COLO829 (cell line): ENCODE data around the gene NRXN3.

Experiments used
- DNase-seq: peaks from one replicate; pipeline ENCODE4 v3.0.0; 2012; ENCODE audit warnings: low spot score

The NRXN3 gene

DNA sequence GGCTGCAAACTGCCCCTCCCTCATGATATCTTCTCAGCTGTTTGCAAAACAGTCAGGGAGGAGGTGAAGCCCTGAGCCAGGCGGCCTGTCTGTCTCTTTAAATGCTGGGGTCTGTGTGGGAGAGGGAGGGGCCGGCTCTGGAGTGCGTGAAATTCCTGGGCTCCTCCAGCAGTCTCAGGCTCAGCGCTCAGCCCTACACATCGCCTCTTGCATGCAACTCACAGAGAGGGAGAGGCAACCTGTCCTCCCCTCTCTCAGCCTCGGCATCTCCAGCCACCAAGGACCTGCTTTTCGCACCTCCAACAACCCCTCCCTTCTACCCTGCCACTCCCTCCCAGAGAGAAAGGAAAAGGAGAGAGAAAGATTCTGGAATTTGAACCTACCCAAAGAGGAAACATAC, at the start of gene NRXN3:
Gene NRXN3 (plus strand): TSS at position 171 of the 400 bp plus-strand sequence. CDS start 72,721 bp downstream, outside the sequence.
- no peak for DNase-seq

DNA sequence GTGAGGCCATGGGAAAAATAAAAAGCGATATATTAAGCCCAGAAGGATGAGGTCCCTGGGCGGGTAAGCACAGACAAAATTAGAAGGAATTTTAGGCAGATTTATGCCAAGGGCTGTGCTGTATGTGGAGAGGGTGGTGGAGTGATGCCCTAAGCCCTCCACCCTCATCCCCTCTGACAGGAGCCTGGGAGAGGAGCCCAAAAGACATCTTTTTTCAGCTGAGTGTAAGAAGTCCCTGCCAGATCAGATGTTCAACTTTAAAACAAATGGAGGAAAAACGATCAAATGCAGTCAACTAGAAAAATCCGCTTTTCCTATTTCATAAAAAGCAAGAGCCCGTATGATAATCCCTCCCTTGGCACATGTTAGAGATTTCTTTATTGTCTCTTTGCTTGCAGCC, 47.7 kb upstream of the NRXN3 start:
- no peak for DNase-seq

GRCh38 chr14:78123650-78124253, 46.4 kb upstream of the NRXN3 start:
- no peak for DNase-seq

DNA sequence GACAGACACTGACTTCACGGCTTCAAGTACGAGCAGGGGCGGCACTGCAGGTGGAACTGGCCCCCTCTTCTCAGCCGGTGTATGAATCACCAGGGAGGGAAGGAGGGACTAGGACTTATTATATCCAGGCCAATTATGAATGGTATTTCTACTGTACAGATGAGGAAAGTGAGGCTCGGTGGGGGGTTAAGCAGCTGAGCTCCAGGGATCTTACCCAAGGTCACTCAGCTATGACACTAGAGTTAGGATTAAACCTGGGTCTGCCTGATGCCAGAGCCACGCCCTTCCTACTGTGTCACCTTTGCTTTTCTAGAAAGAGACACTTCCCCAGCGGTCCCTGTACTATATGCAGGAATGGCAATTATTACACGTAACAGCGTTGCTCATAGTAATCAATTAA, 42.2 kb upstream of the NRXN3 start:
- no peak for DNase-seq

DNA sequence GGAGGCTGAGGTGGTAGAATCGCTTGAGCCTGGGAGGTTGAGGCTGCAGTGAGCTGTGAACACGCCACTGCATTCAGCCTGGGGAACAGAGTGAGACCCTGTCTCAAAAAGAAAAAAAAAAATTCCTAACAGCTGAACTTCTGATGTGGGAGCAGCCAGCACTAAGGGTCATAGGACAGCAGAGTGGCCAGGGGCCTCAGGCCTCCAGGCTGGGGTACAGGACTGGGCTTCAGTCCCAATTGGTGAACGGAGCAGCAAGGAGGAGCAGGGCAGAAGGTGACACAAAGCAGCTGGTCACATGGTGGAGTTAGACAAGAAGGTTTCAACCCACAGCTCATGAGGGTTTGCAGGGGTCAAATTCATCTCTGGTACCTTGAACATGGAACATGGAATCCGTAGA, 40.8 kb upstream of the NRXN3 start:
- no peak for DNase-seq

- no peak for DNase-seq
These were observed 39.8 kb upstream of the NRXN3 start for GRCh38 chr14:78130356-78130755.

- DNase-seq, result peak; percentile 55
These were observed 39.0 kb upstream of the NRXN3 start for GRCh38 chr14:78131201-78131600.

- DNase-seq, result no peak
These were observed 38.6 kb upstream of the NRXN3 start for GRCh38 chr14:78131616-78132015.

DNA sequence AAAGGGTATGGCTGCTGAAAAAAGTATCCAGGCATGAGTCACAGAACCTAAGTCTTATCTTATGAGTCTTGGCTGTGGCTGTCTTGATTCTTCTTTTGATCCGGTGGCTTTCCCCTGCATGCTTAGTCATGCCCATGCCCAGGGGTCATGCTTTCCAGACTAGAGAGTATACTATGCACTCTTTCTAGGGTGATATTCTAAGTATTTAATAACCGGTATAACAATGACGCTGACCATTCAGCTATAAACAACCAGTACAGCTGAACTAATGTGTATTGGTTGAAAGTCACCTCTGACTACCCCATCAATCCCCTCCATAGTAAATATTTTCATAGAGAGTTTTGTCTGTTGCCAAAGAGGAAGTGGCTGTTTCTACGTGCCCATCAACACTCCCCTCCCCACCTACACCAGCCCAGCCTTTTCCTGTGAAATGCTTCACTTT, 34.7 kb upstream of the NRXN3 start:
- DNase-seq, result peak; percentile 78

DNA sequence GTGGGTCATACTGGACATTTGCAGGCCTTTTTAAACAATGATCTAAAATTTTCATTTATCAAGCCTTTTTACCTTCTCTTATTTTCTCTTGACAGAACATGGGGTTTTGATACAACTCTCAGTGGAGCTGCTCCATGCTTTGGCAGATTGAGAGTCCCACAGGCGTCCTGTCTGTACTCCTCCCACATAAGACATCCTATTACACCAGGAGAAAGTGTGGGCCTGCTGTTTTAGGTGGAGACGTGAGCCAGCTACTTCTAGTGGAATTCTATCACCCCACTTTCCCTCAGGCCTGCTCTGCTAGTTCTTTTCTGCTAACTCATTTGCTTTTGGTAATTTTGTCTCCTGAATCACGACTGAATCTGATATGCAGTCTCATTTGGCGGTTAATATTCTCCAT, 33.5 kb upstream of the NRXN3 start:
- DNase-seq, result no peak

- no peak for DNase-seq
These were observed 28.6 kb upstream of the NRXN3 start for GRCh38 chr14:78141590-78141989.

GRCh38 chr14:78142998-78143397, 27.2 kb upstream of the NRXN3 start:
- DNase-seq, result no peak

DNA sequence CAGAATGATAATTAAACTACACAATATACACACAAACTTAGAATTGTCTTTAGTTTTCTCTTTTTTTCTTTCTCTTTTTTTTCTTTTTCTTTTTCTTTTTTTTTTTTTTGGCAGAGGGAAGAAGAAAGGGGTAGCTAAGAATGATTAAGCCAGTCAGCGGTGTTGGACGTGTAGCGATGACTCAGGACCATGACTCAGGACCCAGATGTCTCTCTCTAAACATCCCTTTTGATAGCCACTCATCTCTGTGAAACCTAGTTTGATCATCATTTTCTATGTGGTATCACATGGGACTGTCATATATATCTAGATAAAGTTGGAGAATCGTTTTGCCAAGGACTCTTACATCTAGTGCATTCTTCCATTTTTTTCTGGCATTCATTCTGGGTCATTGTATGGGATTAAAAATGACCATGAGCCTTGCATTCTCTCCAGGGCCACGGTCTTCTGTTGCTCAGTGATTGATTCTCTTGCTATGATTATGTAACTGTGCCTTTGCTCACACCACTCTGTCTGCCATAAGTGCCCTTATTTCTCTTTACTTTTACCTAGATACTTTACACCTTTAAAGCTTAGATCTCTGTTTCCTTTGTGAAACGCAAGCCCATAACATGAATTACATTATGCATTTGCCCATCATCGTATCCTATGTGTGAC, 26.6 kb upstream of the NRXN3 start:
- peak; percentile 63 for DNase-seq

DNA sequence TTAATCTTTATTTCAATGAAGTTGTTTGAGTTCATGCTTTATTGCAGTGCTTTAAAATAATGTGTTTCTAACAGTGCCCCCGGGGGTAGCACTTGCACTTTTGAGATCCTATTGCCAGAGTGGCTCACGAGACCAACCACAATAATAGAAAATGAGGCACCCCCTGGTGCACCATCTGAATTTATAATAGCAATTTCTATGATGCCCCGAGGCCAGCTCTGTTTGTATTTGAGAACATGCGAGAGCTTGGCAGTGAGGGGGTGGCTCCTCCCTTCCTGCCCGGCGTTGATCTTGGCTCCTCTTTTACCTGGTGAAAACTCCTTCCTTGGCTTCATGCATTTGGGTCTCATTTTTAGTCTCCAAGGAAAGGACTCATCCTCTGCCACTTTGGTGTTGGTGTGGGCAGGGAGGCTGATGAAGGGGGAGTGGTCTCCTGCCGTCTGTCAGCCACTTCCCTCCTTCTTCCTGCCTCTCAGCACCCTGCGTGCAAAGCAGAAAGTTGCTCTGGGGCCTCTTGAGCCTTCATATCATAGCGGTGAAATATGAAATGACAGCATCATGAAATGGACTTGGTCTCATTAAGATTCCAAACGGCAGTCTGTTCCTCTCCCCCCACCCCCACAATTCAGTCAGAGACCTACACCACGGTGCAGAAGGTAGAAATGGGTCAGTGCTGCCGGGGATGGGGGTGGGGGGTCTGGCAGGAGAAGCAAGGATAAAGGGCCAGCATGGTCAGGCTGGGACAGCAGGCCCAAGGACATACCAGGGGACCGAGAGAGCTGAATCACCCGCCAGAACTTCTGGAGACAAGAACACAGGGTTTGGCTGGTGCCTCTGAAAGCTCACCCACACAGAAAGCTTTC, 17.7 kb upstream of the NRXN3 start:
- no peak for DNase-seq

- DNase-seq, result no peak
These were observed 17.2 kb upstream of the NRXN3 start for GRCh38 chr14:78153064-78153341.

DNA sequence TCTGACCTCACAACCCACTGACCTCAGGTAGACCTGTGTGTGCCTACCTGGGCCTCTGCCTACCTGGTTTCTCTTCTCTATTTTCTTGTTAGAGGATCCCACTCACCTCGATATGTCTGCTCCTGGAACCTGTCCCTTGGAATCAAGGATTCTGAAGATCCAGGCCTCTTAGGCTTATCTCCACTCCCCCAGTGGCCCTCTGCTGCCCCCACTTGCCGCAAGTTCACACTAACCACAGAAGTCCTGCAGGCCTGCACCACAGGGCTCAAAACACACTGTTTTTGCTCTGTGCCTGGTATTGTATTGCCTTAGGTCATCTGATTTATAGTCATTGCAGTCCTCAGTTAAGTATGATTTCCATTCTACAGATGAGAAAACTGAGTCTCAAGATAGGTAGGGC, 15.3 kb upstream of the NRXN3 start:
- no peak for DNase-seq

- DNase-seq, result no peak
These were observed 14.0 kb upstream of the NRXN3 start for GRCh38 chr14:78156196-78156595.

DNA sequence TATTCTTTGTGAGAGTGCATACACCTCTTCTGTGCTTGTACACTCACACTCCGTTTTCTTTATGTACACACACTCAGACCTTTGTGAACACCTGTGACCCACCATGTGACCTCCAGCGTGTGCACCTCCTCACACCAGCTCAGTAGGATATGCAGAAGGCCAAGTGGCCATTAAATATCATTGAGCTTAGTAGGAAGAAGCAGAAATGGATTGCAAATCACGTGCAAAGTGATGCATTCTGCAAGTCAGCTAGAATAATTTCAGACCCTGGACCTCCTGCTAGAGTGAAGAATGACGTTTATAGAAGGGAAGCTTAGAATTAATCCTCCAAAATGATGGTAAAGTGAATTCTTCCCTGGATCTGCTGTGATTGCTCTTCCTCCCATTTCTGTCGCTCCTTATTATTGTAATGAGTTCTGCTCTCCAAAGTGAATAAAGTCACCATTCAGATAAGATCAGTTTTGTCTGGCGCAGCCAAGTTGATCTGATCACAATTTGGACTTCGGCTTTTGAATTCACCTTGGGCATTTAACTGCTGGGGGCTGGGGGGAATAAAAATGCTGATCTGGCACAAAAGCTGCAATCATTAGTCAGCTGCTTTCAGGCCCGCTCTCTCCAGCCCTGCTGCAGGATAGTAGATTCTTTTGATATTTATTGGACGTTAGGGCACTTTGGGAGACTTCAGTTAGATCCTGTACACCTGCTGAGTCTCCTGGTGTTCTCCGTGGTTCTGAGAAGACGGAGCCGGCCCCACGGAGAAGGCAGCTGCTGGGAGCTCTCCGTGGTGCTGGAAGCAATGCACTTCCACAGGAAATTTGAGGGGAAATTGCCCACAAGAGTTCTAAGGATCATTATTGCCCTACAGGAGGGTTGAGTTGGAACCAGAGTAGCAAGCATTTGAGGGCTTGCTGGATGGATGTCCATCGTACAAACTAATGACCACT, 12.4 kb upstream of the NRXN3 start:
- DNase-seq, result no peak

GRCh38 chr14:78162202-78162601, 8.0 kb upstream of the NRXN3 start:
- no peak for DNase-seq

GRCh38 chr14:78164226-78164853, 5.8 kb upstream of the NRXN3 start:
- no peak for DNase-seq

GRCh38 chr14:78172428-78172827, 2.3 kb downstream of the NRXN3 start:
- no peak for DNase-seq
